Measurements from ENCODE around the gene DIPK1A.
"Not testable (repeated sequence)": the region's sequence is repeated elsewhere in the genome, so short reads cannot be mapped to it uniquely, and the experiment has no call there.

Gene DIPK1A

GRCh38 chr1:92980732-92981647, 19.7 kb upstream of the DIPK1A start:
- DNase-seq (ENCODE audit: low read depth in 2 of 2): no peak

GRCh38 chr1:92975551-92976232, 14.4 kb upstream of the DIPK1A start:
- no peak for DNase-seq (ENCODE audit: low read depth in 2 of 2)

DNA sequence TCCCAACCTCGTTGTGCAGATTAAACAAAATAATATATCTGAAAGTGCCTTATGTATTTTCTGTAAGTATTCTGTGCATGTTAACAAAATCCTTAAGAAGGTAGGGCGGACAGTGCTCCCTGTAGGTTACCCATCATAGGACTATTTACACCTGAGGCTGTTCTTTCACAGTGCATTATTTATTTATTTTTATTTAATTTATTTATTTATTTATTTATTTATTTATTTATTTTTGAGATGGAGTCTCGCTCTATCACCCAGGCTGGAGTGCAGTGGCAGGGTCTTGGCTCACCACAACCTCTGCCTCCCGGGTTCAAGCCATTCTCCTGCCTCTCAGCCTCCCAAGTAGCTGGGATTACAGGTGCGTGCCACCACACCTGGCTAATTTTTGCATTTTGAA, 12.8 kb upstream of the DIPK1A start:
- not testable (repeated sequence) for DNase-seq (ENCODE audit: low read depth in 2 of 2)

GRCh38 chr1:92973203-92973897, 12.1 kb upstream of the DIPK1A start:
- no peak for DNase-seq (ENCODE audit: low read depth in 2 of 2)

DNA sequence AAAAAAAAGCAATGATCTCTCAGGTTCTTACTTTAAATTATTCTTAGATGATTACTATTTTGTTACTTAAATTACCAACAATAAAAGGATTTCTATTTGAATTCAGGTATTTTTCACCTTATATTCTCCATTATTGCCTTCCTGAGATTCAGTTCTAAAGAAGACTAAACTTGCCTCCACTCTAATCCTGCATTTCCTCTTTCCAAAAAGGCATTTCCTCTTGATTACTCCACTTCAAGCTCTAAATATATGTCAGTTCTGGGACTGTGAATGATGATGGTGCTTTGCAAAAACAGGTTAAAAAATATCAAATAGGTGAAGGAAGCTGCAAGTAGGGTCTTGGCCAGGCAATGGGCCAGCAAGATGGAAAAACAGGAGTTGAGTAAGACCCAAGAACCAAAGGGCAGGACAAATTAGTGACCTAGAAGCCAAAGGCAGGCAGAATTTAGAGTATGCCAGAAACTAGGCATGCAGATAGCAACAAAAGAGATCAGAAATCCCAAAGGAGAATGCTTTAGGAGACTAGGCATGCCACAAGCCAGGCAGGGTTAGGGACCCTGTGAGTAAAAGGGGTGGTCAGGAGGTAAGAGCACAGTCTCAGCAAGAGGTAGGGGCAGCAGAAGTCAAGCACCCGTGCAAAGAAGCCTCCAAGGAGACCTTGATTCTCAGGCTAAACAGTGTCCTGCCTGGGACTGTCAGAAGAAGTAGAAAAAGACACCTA, 11.3 kb upstream of the DIPK1A start:
- no peak for DNase-seq (ENCODE audit: low read depth in 2 of 2)

DNA sequence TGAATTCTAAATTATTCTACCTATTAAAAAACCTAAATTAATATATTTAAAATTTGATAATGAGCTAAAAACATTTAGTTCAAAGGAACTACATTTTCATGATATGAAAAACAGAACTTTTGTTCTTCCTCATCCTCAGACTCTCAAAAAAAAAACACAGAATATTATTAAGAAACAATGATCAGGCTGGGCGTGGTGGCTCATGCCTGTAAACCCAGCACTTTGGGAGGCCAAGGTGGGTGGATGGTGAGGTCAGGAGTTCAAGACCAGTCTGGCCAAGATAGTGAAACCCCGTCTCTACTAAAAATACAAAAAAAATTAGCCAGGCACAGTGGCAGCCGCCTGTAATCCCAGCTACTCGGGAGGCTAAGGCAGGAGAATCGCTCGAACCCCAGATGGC, 10.7 kb upstream of the DIPK1A start:
- DNase-seq (ENCODE audit: low read depth in 2 of 2): not testable (repeated sequence)

DNA sequence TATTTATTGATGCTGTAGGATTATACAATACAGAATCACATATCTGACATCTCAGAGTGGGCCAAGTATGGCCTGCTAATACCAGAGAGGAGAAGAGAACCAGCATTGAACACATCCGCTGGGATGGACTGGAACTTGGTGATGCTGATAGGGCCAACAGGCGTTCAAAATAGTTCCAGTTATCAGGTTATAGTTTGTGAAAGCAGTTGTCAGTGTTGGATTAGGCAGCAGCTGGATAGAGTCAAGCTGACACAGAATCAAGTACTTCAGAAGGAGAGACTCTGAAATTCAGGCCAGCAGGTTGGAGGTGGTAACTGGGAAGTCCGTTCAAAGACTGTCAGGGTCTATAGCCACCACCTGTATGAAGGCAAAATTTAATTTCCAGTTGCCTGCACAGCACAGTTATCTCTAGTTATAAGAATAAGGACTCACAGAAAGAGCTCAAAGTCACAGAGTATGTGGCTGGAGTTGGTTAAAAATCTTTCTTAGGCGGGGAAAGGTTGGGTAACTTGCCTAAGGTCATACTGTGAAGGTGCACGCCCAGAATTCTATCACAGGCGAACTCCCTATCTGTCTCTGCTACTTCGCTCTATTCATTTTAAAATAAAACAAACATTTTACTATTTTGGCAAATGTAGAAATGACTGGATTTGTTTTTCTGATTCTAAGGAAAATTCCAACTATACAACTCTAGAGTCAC, 9.9 kb upstream of the DIPK1A start:
- no peak for DNase-seq (ENCODE audit: low read depth in 2 of 2)

DNA sequence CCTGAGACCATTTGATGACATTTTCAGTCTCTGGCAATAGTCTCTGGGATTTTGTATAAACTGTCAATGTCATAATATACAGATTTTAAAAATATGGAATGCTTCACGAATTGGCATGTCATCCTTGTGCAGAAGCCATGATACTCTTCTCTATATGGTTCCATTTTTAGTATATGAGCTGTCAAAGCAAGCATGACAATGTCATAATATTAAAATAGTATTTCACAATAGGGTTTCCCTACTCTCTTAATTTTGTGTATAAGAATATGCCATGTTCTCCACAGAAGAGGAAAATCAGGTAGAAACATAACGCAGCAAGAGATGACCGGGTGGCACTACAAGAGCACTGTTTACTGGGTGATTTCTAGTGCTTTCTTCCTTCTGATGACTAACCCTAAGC, 8.3 kb upstream of the DIPK1A start:
- DNase-seq (ENCODE audit: low read depth in 2 of 2): no peak

DNA sequence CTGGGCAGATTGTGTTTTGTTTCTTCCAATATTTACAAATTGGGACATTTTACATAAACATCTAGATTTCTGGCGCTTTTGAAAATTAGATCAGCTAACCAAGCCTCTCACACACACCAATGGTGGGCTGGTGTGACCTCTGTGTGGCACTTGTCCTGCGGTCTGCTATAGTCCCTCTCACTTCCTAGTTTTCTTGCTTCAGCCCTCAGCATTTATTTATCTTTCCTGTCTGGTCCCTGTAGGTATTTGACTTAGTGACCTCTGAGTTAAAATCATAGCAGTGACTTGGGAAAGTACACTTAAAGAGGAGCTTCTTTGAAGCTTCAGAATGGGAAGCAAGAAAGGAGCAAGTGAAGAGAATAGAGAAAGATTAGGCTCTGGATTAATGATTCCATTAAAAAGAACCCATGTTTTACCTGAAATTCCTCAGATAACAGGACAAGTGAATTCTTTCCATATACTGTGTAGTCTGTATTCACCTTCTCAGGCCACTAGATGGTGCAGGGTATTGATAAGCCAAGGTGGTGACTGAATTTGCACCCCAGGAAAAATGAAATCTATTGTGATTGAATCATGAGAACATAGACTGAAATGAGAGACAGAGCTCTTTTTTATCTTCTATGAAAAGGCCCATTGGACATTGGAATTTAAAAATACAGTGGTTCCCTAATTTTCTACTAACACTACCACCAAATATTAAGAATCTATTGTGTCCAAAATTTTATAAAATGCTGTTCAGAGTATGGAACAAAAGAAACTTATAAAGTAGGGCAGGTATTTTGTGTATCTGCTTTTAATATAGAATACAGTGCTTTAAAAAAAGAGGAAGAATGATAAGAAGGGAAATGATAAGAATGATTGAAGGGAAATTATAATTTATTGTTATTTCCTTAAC, 7.1 kb upstream of the DIPK1A start:
- DNase-seq (ENCODE audit: low read depth in 2 of 2): no peak

GRCh38 chr1:92964998-92965397, 3.7 kb upstream of the DIPK1A start:
- DNase-seq (ENCODE audit: low read depth in 2 of 2): no peak

- DNase-seq (ENCODE audit: low read depth in 2 of 2): no peak
These were observed 3.1 kb upstream of the DIPK1A start for GRCh38 chr1:92964316-92964715.

DNA sequence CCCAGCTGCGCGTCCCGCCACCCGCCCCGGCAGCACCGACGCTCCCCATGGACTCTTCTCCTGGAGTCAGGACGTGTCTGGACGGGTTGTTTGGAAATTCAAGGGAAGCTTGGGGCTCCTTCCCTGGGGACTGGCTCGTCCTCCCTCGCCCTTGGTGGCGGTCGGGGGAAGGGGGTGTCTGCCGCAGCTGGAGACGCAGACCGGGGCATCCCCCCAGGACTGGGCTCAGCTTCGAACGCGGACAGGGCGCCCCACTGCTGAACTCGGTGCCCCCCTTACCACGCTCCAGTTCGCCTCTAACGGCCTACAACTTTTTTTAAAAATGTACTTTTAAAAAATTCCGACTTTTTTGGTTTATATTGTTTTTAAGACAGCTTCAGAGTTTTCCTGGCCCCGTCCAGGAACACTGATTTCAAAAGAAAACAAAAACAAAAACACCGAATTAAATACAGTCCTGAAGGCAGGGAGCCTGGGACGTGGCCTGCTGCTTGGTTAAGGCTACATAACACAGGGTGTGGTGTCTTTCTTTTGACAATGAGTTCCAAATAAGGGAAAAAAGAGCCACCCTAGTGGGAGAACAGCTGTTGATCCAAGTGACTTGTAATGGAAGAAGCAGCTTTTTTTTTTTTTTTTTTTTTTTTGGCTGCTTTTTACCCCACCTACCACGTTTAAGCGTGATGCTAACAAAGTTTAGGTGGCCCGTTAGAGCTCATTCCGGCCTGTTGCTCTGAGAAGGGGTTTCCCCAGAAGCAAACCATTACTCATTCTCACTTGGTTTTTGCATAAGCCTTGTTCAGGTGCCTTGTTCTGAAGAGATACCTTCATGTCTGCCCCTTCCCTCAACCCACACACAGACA, 862 bp upstream of the DIPK1A start:
- DNase-seq (ENCODE audit: low read depth in 2 of 2): peak in 1 of 2 donors; percentile 21

GRCh38 chr1:92960395-92961130, 699 bp downstream of the DIPK1A start:
- peak in 1 of 2 donors; percentile 42 for DNase-seq (ENCODE audit: low read depth in 2 of 2)

GRCh38 chr1:92958203-92958970, 2.9 kb downstream of the DIPK1A start:
- DNase-seq (ENCODE audit: low read depth in 2 of 2): no peak

DNA sequence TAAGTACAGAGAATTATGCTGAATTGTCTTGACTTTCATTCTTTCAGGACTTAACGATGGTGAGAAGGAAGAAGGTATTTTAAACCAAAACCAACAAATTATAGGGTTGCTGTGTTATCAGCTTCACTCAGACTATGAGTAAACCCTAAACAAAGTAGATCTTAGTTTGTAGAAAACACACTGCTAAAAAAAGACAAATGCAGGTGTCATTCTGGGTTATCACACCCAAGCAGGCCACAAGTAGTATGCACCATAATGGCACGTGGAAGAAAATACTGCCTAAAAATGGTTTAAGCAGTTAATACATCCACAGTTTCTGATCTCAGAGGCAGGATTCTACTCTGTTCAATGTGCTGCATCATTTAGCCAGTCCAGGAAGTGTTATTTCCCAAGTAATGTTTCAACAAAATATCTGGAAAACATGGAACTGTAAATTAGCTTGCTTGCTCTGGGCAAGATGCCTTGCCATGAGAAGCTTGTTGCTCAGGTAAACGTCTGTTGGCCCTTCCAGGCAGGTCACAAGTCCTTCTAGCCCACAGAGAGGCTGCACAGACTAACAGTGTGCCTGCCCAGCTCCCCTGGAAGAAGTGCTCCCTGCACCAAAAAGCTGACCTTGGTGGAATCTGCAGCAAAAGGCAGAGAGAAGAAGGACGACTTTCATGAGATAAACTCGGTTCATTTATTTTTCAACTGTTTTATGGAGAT, 4.1 kb downstream of the DIPK1A start:
- DNase-seq (ENCODE audit: low read depth in 2 of 2): no peak

GRCh38 chr1:92956254-92957029, 4.8 kb downstream of the DIPK1A start:
- DNase-seq (ENCODE audit: low read depth in 2 of 2): no peak

All from stimulated activated CD4-positive, alpha-beta T cell treated with anti-CD3 and anti-CD28 coated beads, Interleukin-4, amount 100 ng/mL, for 48 hours (primary cell).